Psoas muscle (tissue), 8 donors: ENCODE results near the gene CAD. TPM values are rescaled to one million over a fixed set of nuclear protein-coding genes. Genes with fewer than 3 reads are reported as not detected.
"Not testable (repeated sequence)": the region's sequence is repeated elsewhere in the genome, so short reads cannot be mapped to it uniquely, and the experiment has no call there.

Experiments
- ATAC-seq, 4 donors: fragments of 200-7000 bp; cut with Tn5 transposase; one replicate each; pipeline ENCODE4 v1.9.1; 2020; ENCODE audit warnings: moderate library complexity in 3 of 4, mild to moderate bottlenecking in 2 of 4
- DNase-seq, 2 donors: peaks; one replicate each; pipeline ENCODE4 v3.0.0-alpha.2; 2020
- H3K27ac ChIP-seq: fragments of 200-600 bp; one replicate; pipeline ENCODE4 v1.8.0; 2022
- H3K27me3 ChIP-seq, 3 donors: fragments of 200-600 bp in 1 of 3; one replicate each; pipeline versions ENCODE4 v1.6.1 to v1.8.0; 2013 to 2022; ENCODE audit warnings: low read length in 2 of 3, mild to moderate bottlenecking in 2 of 3, moderate library complexity in 1 of 3; ENCODE audit not compliant: insufficient read depth in 3 of 3
- H3K36me3 ChIP-seq, 2 donors: fragments of 200-600 bp in 1 of 2; one replicate each; pipeline versions ENCODE4 v1.6.1 to v1.8.0; 2013 to 2022; ENCODE audit warnings: low read depth in 1 of 2, mild to moderate bottlenecking in 1 of 2, moderate library complexity in 1 of 2; ENCODE audit not compliant: insufficient read depth in 1 of 2
- H3K4me1 ChIP-seq: fragments of 200-600 bp; one replicate; pipeline ENCODE4 v1.8.0; 2022
- H3K4me3 ChIP-seq: fragments of 200-600 bp; one replicate; pipeline ENCODE4 v1.8.0; 2022; ENCODE audit warnings: mild to moderate bottlenecking
- H3K9me3 ChIP-seq: fragments of 200-600 bp; one replicate; pipeline ENCODE4 v1.8.0; 2022
- WGBS, 3 donors: extraction: QIAGEN DNeasy Blood & Tissue Kit; methylation state at CpG; one replicate each; pipeline versions ENCODE4 v1.1.6 to v1.1.7; 2013; 5-methylcytosine and 5-hydroxymethylcytosine counted together
- intact Hi-C, 2 donors: fragments of 100-400 bp; cut with DNase I; formaldehyde crosslinking; loops; one replicate each; pipeline versions ENCODE4 v1.11.0 to v1.14.2; 2022
- polyA plus RNA-seq, 3 donors: library from polyadenylated mRNA; stranded (reverse); fragments of 200-250 nt; gene quantifications; one replicate each; pipeline ENCODE4 v1.2.3, GENCODE V29; 2013
- total RNA-seq, 4 donors: library from RNA; stranded (reverse); fragmentation: NEBNext Ultra II Directional in 2 of 4; extraction: Animal tissue kit (Norgen Biotek cat#: 25700) in 2 of 4; gene quantifications; one replicate each; pipeline versions ENCODE4 v1.2.1 to v1.2.4, GENCODE V29; 2021 to 2023
- TF ChIP-seq, protein P1 (sequence below): fragments of 200-600 bp; IDR thresholded peaks from one replicate; pipeline ENCODE4 v1.8.0; 2022; ENCODE audit warnings: antibody characterized with exemption
- donor health status: healthy with polysubstance abuse.
- donor health status: DM: no; HTN: no; CAD: no; lungs with moderate emphysema.
- donor health status: Bipolar disorder and iron deficiency.
- donor health status: healthy.
- donor health status: DM: yes; HTN: yes; CAD: no.
- donor health status: DM: no; HTN: no; CAD: no.
- donor health status: DM: no; HTN: no; CAD: no.
- donor health status: DM: yes; HTN: yes; CAD: no.

The CAD gene
- total and polyA plus RNA-seq, 7 donors, result 5.9 to 13.6 (median 8.2) TPM

DNA sequence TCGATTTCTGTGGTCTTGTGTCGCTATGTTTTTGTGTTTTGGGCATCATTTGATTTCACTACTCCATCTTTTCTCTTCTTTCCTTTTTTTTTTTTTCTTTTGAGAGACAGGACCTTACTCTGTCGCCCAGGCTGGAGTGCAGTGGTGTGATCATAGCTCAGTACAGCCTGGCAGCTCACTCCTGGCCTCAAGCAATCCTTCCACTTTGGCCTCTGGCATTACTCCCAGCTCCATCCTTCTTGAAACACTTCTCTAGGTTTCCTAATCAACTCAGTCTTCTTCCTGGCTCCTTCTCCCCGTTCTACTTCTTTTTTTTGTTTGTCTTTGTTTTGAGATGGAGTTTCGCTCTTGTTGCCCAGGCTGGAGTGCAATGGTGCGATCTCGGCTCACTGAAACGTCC is 41.8 kb upstream of the CAD start:
- TF ChIP-seq, protein P1, sequence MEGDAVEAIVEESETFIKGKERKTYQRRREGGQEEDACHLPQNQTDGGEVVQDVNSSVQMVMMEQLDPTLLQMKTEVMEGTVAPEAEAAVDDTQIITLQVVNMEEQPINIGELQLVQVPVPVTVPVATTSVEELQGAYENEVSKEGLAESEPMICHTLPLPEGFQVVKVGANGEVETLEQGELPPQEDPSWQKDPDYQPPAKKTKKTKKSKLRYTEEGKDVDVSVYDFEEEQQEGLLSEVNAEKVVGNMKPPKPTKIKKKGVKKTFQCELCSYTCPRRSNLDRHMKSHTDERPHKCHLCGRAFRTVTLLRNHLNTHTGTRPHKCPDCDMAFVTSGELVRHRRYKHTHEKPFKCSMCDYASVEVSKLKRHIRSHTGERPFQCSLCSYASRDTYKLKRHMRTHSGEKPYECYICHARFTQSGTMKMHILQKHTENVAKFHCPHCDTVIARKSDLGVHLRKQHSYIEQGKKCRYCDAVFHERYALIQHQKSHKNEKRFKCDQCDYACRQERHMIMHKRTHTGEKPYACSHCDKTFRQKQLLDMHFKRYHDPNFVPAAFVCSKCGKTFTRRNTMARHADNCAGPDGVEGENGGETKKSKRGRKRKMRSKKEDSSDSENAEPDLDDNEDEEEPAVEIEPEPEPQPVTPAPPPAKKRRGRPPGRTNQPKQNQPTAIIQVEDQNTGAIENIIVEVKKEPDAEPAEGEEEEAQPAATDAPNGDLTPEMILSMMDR, result no peak
- Histone ChIP-seq H3K36me3 (no peaks in the 10 kb centered on the region), H3K4me1 (no peaks in the 10 kb centered on the region), H3K9me3 (no peaks in the 10 kb centered on the region), H3K27me3 (peaks cover 0 to 12% (median 0%) of the 10 kb centered on the region in 3 donors), H3K4me3 (no peak overlapping the region), H3K27ac (no peak overlapping the region)
- DNase-seq (no peak), ATAC-seq (no peak)
- intact Hi-C loops, result loop anchor here in 1 of 2 donors (5.0 kb wide), 1 partner anchor 33 kb away; no protein-coding TSS in a partner anchor
- WGBS, 3 donors, result 73 to 76% (median 76%) methylated on average over 8 of the region's 8 CpGs

DNA sequence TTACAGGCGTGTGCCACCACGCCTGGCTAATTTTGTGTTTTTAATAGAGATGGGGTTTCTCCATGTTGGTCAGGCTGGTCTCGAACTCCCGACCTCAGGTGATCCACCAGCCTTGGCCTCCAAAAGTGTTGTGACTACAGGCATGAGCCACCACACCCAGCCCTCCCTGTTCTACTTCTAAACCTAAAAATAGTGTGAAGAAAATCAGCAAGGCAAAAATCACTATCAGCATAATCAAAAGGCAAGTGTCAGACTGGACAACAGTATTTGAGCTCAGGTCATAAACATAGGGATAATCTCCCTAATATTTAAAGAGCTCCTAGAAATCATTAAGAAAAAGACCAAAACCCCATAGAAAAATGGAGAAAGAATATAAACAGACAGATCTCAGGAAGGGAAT is 41.4 kb upstream of the CAD start:
- not testable (repeated sequence) for H3K9me3 ChIP-seq, H3K4me1 ChIP-seq, ATAC-seq, H3K27ac ChIP-seq, H3K36me3 ChIP-seq, DNase-seq, H3K4me3 ChIP-seq
- peaks cover 0 to 12% (median 0%) of the 10 kb centered on the region in 3 donors for H3K27me3 ChIP-seq
- 89 to 90% (median 90%) methylated on average over 4 of the region's 4 CpGs for WGBS, 3 donors
- intact Hi-C loops, result loop anchor here in 1 of 2 donors (5.0 kb wide), 1 partner anchor 33 kb away; no protein-coding TSS in a partner anchor

DNA sequence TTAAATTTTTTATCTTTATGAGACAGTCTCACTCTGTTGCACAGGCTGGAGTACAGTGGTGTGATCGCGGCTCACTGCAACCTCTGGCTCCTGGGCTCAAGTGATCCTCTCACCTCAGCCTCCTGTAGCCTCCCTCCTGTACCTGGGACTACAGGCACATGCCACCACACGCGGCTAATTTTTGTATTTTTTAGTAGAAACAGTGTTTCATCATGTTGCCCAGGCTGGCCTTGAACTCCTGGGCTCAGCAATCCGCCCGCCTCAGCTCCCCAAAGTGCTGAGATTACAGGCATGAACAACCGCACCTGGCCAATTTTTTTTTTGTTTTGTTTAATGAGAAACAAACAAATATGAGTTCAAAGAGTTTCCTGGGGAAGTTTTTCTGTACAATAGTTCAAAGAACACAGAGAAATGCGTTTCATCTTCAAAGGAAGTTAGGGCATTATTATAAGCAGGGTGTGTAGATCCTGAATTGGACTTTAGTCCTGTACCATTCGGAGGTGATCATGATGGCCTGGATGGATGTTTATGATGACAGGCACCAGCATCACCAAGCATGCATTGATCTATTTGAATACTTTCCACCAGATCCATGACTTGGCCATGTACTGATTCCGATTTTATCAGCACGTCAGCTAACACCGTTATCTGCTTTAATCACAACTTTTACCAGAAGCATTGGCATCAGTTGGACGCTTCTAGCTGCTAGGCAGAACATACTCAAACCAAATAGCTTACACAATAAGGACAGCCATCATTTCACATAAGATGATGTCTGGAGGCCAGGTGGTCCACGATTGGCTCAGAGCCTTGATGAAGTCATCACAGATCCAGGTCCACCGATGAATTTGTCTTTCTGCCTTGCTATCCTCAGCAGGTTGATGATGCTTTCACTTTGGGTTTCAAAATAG is 39.5 kb upstream of the CAD start:
- 82 to 85% (median 84%) methylated on average over 15 of the region's 15 CpGs for WGBS, 3 donors
- H3K4me1 ChIP-seq, result no peaks in the 10 kb centered on the region
- DNase-seq, result no peak
- intact Hi-C loops, result loop anchor here in 1 of 2 donors (5.0 kb wide), 1 partner anchor 35 kb away; no protein-coding TSS in a partner anchor
- H3K4me3 ChIP-seq, result no peak overlapping the region
- no peak for ATAC-seq
- no peaks in the 10 kb centered on the region for H3K36me3 ChIP-seq
- TF ChIP-seq, protein P1, result no peak
- peaks cover 0 to 12% (median 0%) of the 10 kb centered on the region in 3 donors for H3K27me3 ChIP-seq
- H3K9me3 ChIP-seq, result no peaks in the 10 kb centered on the region
- H3K27ac ChIP-seq, result no peak overlapping the region

DNA sequence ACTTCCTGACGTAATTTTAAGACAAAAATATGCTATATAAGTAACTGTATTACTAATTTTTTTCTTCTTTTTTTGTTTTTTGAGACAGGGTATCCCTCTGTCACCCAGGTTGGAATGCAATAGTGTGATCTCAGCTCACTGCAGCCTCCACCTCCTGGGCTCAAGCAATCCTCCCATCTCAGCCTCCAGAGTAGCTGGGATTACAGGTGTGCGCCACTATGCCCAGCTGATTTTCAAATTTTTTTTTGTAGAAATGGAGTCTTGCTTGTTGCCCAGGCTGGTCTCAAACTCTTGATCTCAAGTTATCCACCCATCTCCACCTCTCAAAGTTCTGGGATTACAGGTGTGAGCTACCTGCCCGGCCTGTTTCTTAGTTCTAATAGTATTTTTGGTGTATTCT is 38.7 kb upstream of the CAD start:
- Histone ChIP-seq H3K4me1 (no peaks in the 10 kb centered on the region), H3K9me3 (no peaks in the 10 kb centered on the region), H3K36me3 (no peaks in the 10 kb centered on the region), H3K4me3 (no peak overlapping the region), H3K27ac (no peak overlapping the region), H3K27me3 (peaks cover 0 to 12% (median 0%) of the 10 kb centered on the region in 3 donors)
- no peak for ATAC-seq
- TF ChIP-seq, protein P1, result no peak
- intact Hi-C loops, result loop anchor here in 1 of 2 donors (5.0 kb wide), 1 partner anchor 36 kb away; no protein-coding TSS in a partner anchor
- WGBS, 3 donors, result 86 to 91% (median 86%) methylated on average over 3 of the region's 3 CpGs
- DNase-seq, result no peak

DNA sequence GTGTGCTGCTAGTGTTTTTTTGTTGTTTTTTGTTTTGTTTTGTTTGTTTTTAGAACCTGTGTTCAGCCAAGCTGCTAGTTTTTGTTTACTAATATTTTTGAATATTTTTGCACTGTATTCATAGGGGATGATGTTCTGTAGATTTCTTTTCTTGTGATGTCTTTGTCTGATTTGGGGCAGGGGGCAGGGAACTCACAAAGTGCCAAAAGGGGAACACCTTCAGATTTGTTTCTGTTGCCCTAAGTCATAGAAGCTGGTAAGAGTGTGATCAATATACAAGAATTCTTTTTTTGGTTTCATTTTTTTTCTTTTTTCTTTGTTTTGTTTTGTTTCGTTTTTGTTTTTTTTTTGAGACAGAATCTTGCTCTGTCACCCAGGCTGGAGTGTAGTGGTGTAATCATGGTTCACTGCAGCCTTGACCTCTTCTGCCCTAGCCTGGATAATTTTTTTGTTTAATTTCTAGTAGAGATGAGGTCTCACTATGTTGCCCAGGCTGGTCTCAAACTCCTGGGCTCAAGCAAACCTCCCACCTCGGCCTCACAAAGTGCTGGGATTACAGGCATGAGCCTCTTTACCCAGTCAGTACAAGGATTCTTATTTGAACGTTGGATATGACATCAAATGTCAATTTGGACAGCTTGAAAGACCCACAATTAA is 37.7 kb upstream of the CAD start:
- intact Hi-C loops, result loop anchor here in 1 of 2 donors (5.0 kb wide), 1 partner anchor 37 kb away; no protein-coding TSS in a partner anchor
- ATAC-seq (no peak), DNase-seq (no peak)
- Histone ChIP-seq H3K36me3 (no peaks in the 10 kb centered on the region), H3K4me1 (peaks cover 7% of the 10 kb centered on the region), H3K9me3 (no peaks in the 10 kb centered on the region), H3K27ac (no peak overlapping the region), H3K27me3 (peaks cover 0 to 7% (median 0%) of the 10 kb centered on the region in 3 donors), H3K4me3 (no peak overlapping the region)
- WGBS, 3 donors, result 67 to 74% (median 72%) methylated on average over 3 of the region's 3 CpGs
- TF ChIP-seq, protein P1, result no peak
